HepG2 (cell line): ENCODE results near the gene SORL1-AS1.
A peak's percentile ranks its signal among the peaks of the same experiment; 100 is the strongest.

Experiments used
- FOXK2 ChIP-seq: fragments of 450-650 bp; IDR thresholded peaks from 2 replicates; pipeline ENCODE4 v1.6.1; 2016
- GABPB1 ChIP-seq: IDR thresholded peaks from 2 replicates; pipeline ENCODE4 v1.6.1; 2016; ENCODE audit warnings: mild to moderate bottlenecking, missing genetic modification reagents, moderate library complexity, missing compliant biosample characterization
- GRHL1 ChIP-seq: sonication (generic); formaldehyde crosslinking; conservative IDR thresholded peaks from 2 replicates; pipeline ENCODE4 v1.8.0; 2022; ENCODE audit warnings: missing genetic modification reagents
- HMGXB4 ChIP-seq, 2 experiments: sonication (generic) in 1 of 2; formaldehyde crosslinking in 1 of 2; IDR thresholded peaks; 2 replicates each; pipeline versions ENCODE4 v1.4.0 to v1.6.1; 2018 to 2020; ENCODE audit warnings: missing genetic modification reagents in 2 of 2, borderline replicate concordance in 1 of 2, low read depth in 1 of 2, mild to moderate bottlenecking in 1 of 2, missing biosample characterization in 1 of 2
- HOMEZ ChIP-seq: IDR thresholded peaks from 2 replicates; pipeline ENCODE4 v1.6.1; 2016; ENCODE audit warnings: low read depth
- MZF1 ChIP-seq: sonication (generic); formaldehyde crosslinking; IDR thresholded peaks from 2 replicates; pipeline ENCODE4 v1.8.1; 2023; ENCODE audit warnings: mild to moderate bottlenecking, missing genetic modification reagents, borderline replicate concordance
- NCOA2 ChIP-seq: sonication (generic); formaldehyde crosslinking; IDR thresholded peaks from 2 replicates; pipeline ENCODE4 v1.8.0; 2022; ENCODE audit warnings: inconsistent platforms
- NFE2 ChIP-seq: sonication (generic); formaldehyde crosslinking; IDR thresholded peaks from 2 replicates; pipeline ENCODE4 v1.4.0; 2020; ENCODE audit warnings: missing genetic modification reagents
- PHF21A ChIP-seq: sonication (generic); formaldehyde crosslinking; IDR thresholded peaks from 2 replicates; pipeline ENCODE4 v1.5.0; 2020; ENCODE audit warnings: mild to moderate bottlenecking, missing genetic modification reagents
- RFXAP ChIP-seq: sonication (generic); formaldehyde crosslinking; IDR thresholded peaks from 2 replicates; pipeline ENCODE4 v1.4.0; 2020; ENCODE audit warnings: missing genetic modification reagents, borderline replicate concordance
- SALL1 ChIP-seq: sonication (generic); formaldehyde crosslinking; IDR thresholded peaks from 2 replicates; pipeline ENCODE4 v1.8.0; 2022; ENCODE audit warnings: mild to moderate bottlenecking, missing genetic modification reagents
- SP1 ChIP-seq, 2 experiments: fragments of 450-650 bp in 1 of 2; sonication (generic) in 1 of 2; formaldehyde crosslinking in 1 of 2; IDR thresholded peaks; 2 replicates each; pipeline versions ENCODE4 v1.4.0 to v1.6.1; 2016 to 2020; ENCODE audit warnings: missing genetic modification reagents in 1 of 2
- TCF7 ChIP-seq: sonication (generic); IDR thresholded peaks from 2 replicates; pipeline ENCODE4 v1.6.1; 2016; ENCODE audit warnings: antibody characterized with exemption, low read depth
- THAP11 ChIP-seq: IDR thresholded peaks from 2 replicates; pipeline ENCODE4 v1.6.1; 2016; ENCODE audit warnings: missing biosample characterization, missing genetic modification reagents
- USF2 ChIP-seq, 2 experiments: sonication (generic) in 1 of 2; formaldehyde crosslinking in 1 of 2; IDR thresholded peaks; 2 replicates each; pipeline versions ENCODE4 v1.5.1 to v1.6.1; 2011 to 2020; ENCODE audit warnings: borderline replicate concordance in 1 of 2, low read depth in 1 of 2, low read length in 1 of 2, mild to moderate bottlenecking in 1 of 2, missing genetic modification reagents in 1 of 2, moderate library complexity in 1 of 2
- ZBTB25 ChIP-seq: IDR thresholded peaks from 2 replicates; pipeline ENCODE4 v1.6.1; 2018; ENCODE audit warnings: missing genetic modification reagents
- ZNF678 ChIP-seq: sonication (generic); formaldehyde crosslinking; IDR thresholded peaks from 2 replicates; pipeline ENCODE4 v1.4.0; 2020; ENCODE audit warnings: mild to moderate bottlenecking, missing genetic modification reagents

Gene SORL1-AS1

GRCh38 chr11:121476379-121477032 lies 23.7 kb upstream of the SORL1-AS1 start (continued):
- TF ChIP-seq ZBTB25 (CRISPR knock-in tag): peak; percentile 30; the same call in 1 of the 2 replicates
- peak; percentile 24; the same call in 1 of the 2 replicates for TF ChIP-seq TCF7
- TF ChIP-seq NCOA2 (CRISPR knock-in tag): peak; percentile 41; the same call in 1 of the 2 replicates
- TF ChIP-seq HOMEZ: peak; percentile 13; the same call in 1 of the 2 replicates
- TF ChIP-seq THAP11 (CRISPR knock-in tag): 0 out of 2 replicates have a peak, but pooled peaks have one; percentile 49
- no peak for TF ChIP-seq HMGXB4 (CRISPR knock-in tag; IDR thresholded peaks at IDR 0.05; ENCODE audit: borderline replicate concordance in 1 of 2, low read depth in 1 of 2)
- TF ChIP-seq GRHL1 (CRISPR knock-in tag): no peak
- no peak for TF ChIP-seq USF2 (IDR thresholded peaks at IDR 0.05; ENCODE audit: low read depth, low read length)
- no peak for TF ChIP-seq USF2 (CRISPR knock-in tag; IDR thresholded peaks at IDR 0.05; ENCODE audit: borderline replicate concordance)
- TF ChIP-seq MZF1: no peak
- peak; percentile 21; the same call in 1 of the 2 replicates for TF ChIP-seq SALL1 (CRISPR knock-in tag)
- peak; percentile 15; the same call in 1 of the 2 replicates for TF ChIP-seq GABPB1
- no peak for TF ChIP-seq PHF21A (CRISPR knock-in tag)
- TF ChIP-seq RFXAP (CRISPR knock-in tag): no peak
- TF ChIP-seq ZNF678: no peak
- peak; percentile 62 for TF ChIP-seq FOXK2
- TF ChIP-seq SP1 (IDR thresholded peaks at IDR 0.05): no peak
- TF ChIP-seq SP1 (CRISPR knock-in tag; IDR thresholded peaks at IDR 0.05): no peak
- TF ChIP-seq NFE2: no peak
